Spleen (tissue), 11 donors: ENCODE results near the gene KCNT1. TPM values are rescaled to one million over a fixed set of nuclear protein-coding genes. Genes with fewer than 3 reads are reported as not detected.

Experiments used
- DNase-seq: peaks from one replicate; pipeline ENCODE4 v3.0.0-alpha.2; 2020
- H3K27ac ChIP-seq, 8 donors: fragments of 200-600 bp; sonication (generic) in 7 of 8; 1 replicate in 4 of 8; 2 replicates in 4 of 8; pipeline versions ENCODE4 v1.5.0 to v1.8.0; 2016 to 2021; ENCODE audit warnings: inconsistent platforms in 4 of 8, mild to moderate bottlenecking in 4 of 8, moderate library complexity in 1 of 8
- H3K27me3 ChIP-seq, 7 donors: fragments of 200-600 bp; sonication (generic) in 6 of 7; replicated peaks in 1 of 7; 1 replicate in 4 of 7; 2 replicates in 3 of 7; pipeline versions ENCODE4 v1.5.0 to v1.8.0; 2016 to 2021; ENCODE audit warnings: inconsistent platforms in 3 of 7, mild to moderate bottlenecking in 1 of 7
- H3K36me3 ChIP-seq, 6 donors: fragments of 200-600 bp; sonication (generic) in 5 of 6; 1 replicate in 4 of 6; 2 replicates in 2 of 6; pipeline versions ENCODE4 v1.5.0 to v1.8.0; 2016 to 2021; ENCODE audit warnings: inconsistent platforms in 2 of 6
- H3K4me1 ChIP-seq, 6 donors: fragments of 200-600 bp; sonication (generic) in 5 of 6; 1 replicate in 3 of 6; 2 replicates in 3 of 6; pipeline versions ENCODE4 v1.5.0 to v1.8.0; 2016 to 2021; ENCODE audit warnings: inconsistent platforms in 3 of 6
- H3K4me3 ChIP-seq, 8 donors: fragments of 200-600 bp; sonication (generic) in 7 of 8; 1 replicate in 4 of 8; 2 replicates in 4 of 8; pipeline versions ENCODE4 v1.5.0 to v1.8.0; 2016 to 2021; ENCODE audit warnings: inconsistent platforms in 4 of 8, mild to moderate bottlenecking in 4 of 8, moderate library complexity in 2 of 8
- H3K9me3 ChIP-seq, 8 donors: fragments of 200-600 bp; sonication (generic) in 7 of 8; 1 replicate in 4 of 8; 2 replicates in 4 of 8; pipeline versions ENCODE4 v1.5.0 to v1.8.0; 2016 to 2021; ENCODE audit warnings: inconsistent platforms in 4 of 8
- CTCF ChIP-seq, 11 experiments: fragments of 200-600 bp in 7 of 11; fragments of 450-650 bp in 4 of 11; sonication (generic) in 4 of 11; IDR thresholded peaks in 8 of 11; conservative IDR thresholded peaks in 3 of 11; 1 replicate in 7 of 11; 2 replicates in 4 of 11; pipeline versions ENCODE4 v1.4.0 to v1.8.0; 2016 to 2021; ENCODE audit warnings: antibody characterized with exemption in 11 of 11, inconsistent platforms in 4 of 11, mild to moderate bottlenecking in 1 of 11
- POLR2A ChIP-seq, 3 donors: fragments of 450-650 bp; IDR thresholded peaks; one replicate each; pipeline ENCODE4 v1.5.1; 2017; ENCODE audit warnings: antibody characterized with exemption in 3 of 3, mild to moderate bottlenecking in 1 of 3
- POLR2AphosphoS5 ChIP-seq, 3 donors: sonication (generic); formaldehyde crosslinking; IDR thresholded peaks; one replicate each; pipeline ENCODE4 v1.5.1; 2017; ENCODE audit warnings: antibody characterized with exemption in 3 of 3
- WGBS, 5 donors: extraction: QIAGEN DNeasy Blood & Tissue Kit in 3 of 5; methylation state at CpG; one replicate each; pipeline versions ENCODE4 v1.1.5 to v1.1.7; 2013 to 2018; 5-methylcytosine and 5-hydroxymethylcytosine counted together
- intact Hi-C: fragments of 100-400 bp; cut with DNase I; formaldehyde crosslinking; loops from one replicate; pipeline ENCODE4 v1.15.0; 2023; ENCODE audit warnings: low total_unique reads
- polyA plus RNA-seq, 3 donors: library from polyadenylated mRNA; stranded (reverse); fragments of 200-250 nt; gene quantifications; one replicate each; pipeline ENCODE4 v1.2.1, GENCODE V29; 2013
- total RNA-seq, 7 donors: library from RNA; depleted of rRNA in 3 of 7; stranded (reverse); fragments of >200 nt in 3 of 7; fragmentation: NEBNext Ultra II Directional in 4 of 7; extraction: Animal tissue kit (Norgen Biotek cat#: 25700) in 4 of 7; gene quantifications; one replicate each; pipeline versions ENCODE4 v1.1.0 to v1.2.1, GENCODE V29; 2016 to 2021
- donor health status: healthy with polysubstance abuse.
- donor health status: DM: no; HTN: no; CAD: no; lungs with moderate emphysema.
- donor health status: DM: no; HTN: no; CAD: no.
- donor health status: Bipolar disorder and iron deficiency.
- donor health status: healthy.
- donor health status: DM: no; HTN: no; CAD: no.
- donor health status: DM: yes; HTN: yes; CAD: no.

KCNT1 gene
- total and polyA plus RNA-seq, 10 donors: 1.0 to 41.5 (median 19.8) TPM

- Histone ChIP-seq H3K4me3 (no peak overlapping the region), H3K9me3 (peaks cover 0 to 8% (median 0%) of the 10 kb centered on the region in 8 donors), H3K27me3 (peaks cover 0 to 10% (median 0%) of the 10 kb centered on the region in 7 donors), H3K36me3 (peaks cover 0 to 21% (median 0%) of the 10 kb centered on the region in 6 donors), H3K4me1 (no peaks in the 10 kb centered on the region), H3K27ac (no peak overlapping the region)
- no peak for TF ChIP-seq POLR2A (IDR thresholded peaks at IDR 0.05)
- TF ChIP-seq POLR2AphosphoS5 (IDR thresholded peaks at IDR 0.05): no peak
- TF ChIP-seq CTCF (IDR thresholded peaks at IDR 0.05 in 8 of 11, conservative IDR thresholded peaks at IDR 0.05 in 3 of 11): no peak
- 86 to 93% (median 90%) methylated on average over 8 of the region's 8 CpGs for WGBS, 5 donors
- intact Hi-C loops: no loop called here
- no peak for DNase-seq
Measured at GRCh38 chr9:135752281-135753204, 50.6 kb downstream of the KCNT1 start.

- Histone ChIP-seq H3K4me1 (no peaks in the 10 kb centered on the region), H3K36me3 (peaks cover 0 to 28% (median 0%) of the 10 kb centered on the region in 6 donors), H3K4me3 (no peak overlapping the region), H3K27ac (no peak overlapping the region), H3K9me3 (peaks cover 0 to 8% (median 0%) of the 10 kb centered on the region in 8 donors), H3K27me3 (peaks cover 0 to 9% (median 0%) of the 10 kb centered on the region in 7 donors)
- 72 to 90% (median 77%) methylated on average over 10 to 14 of the region's 14 CpGs for WGBS, 5 donors
- intact Hi-C loops: no loop called here
- no peak for DNase-seq
- TF ChIP-seq CTCF (IDR thresholded peaks at IDR 0.05 in 8 of 11, conservative IDR thresholded peaks at IDR 0.05 in 3 of 11): no peak
- TF ChIP-seq POLR2AphosphoS5 (IDR thresholded peaks at IDR 0.05): no peak
- TF ChIP-seq POLR2A (IDR thresholded peaks at IDR 0.05): no peak
Measured at GRCh38 chr9:135753391-135754105, 51.6 kb downstream of the KCNT1 start.

GRCh38 chr9:135756576-135756975, 54.6 kb downstream of the KCNT1 start:
- H3K27ac ChIP-seq: no peak overlapping the region
- WGBS, 5 donors: 76 to 84% (median 80%) methylated on average over 8 to 10 of the region's 10 CpGs
- H3K27me3 ChIP-seq: no peaks in the 10 kb centered on the region
- peaks cover 0 to 36% (median 0%) of the 10 kb centered on the region in 6 donors for H3K36me3 ChIP-seq
- intact Hi-C loops: no loop called here
- peaks cover 0 to 8% (median 0%) of the 10 kb centered on the region in 8 donors for H3K9me3 ChIP-seq
- no peak for TF ChIP-seq POLR2AphosphoS5 (IDR thresholded peaks at IDR 0.05)
- TF ChIP-seq POLR2A (IDR thresholded peaks at IDR 0.05): no peak
- TF ChIP-seq CTCF (IDR thresholded peaks at IDR 0.05 in 8 of 11, conservative IDR thresholded peaks at IDR 0.05 in 3 of 11): no peak
- no peaks in the 10 kb centered on the region for H3K4me1 ChIP-seq
- no peak overlapping the region for H3K4me3 ChIP-seq
- no peak for DNase-seq

- no peak for DNase-seq
- Histone ChIP-seq H3K27ac (no peak overlapping the region), H3K9me3 (peaks cover 0 to 8% (median 0%) of the 10 kb centered on the region in 8 donors), H3K4me3 (no peak overlapping the region), H3K4me1 (no peaks in the 10 kb centered on the region), H3K27me3 (no peaks in the 10 kb centered on the region), H3K36me3 (peaks cover 0 to 44% (median 0%) of the 10 kb centered on the region in 6 donors)
- intact Hi-C loops: no loop called here
- 40 to 85% (median 75%) methylated on average over 12 to 14 of the region's 14 CpGs for WGBS, 5 donors
- TF ChIP-seq CTCF (IDR thresholded peaks at IDR 0.05 in 8 of 11, conservative IDR thresholded peaks at IDR 0.05 in 3 of 11) (no peak), POLR2AphosphoS5 (IDR thresholded peaks at IDR 0.05) (no peak), POLR2A (IDR thresholded peaks at IDR 0.05) (no peak)
Measured at GRCh38 chr9:135757356-135757755, 55.4 kb downstream of the KCNT1 start.
